Fibroblast of lung (primary cell): ENCODE measurements around the gene JAGN1.

Experiments
- EZH2 ChIP-seq: IDR thresholded peaks from 2 replicates; pipeline ENCODE4 v1.5.1; 2012; ENCODE audit warnings: low read length, control low read depth, mild to moderate bottlenecking; ENCODE audit errors: missing control alignments
- TF ChIP-seq, protein P1 (sequence below), 2 donors: IDR thresholded peaks in 1 of 2; conservative IDR thresholded peaks in 1 of 2; 1 replicate in 1 of 2; 2 replicates in 1 of 2; pipeline ENCODE4 v1.5.1; 2011 to 2012; ENCODE audit warnings: low read length in 2 of 2, control low read depth in 1 of 2, inconsistent platforms in 1 of 2, low read depth in 1 of 2, mild to moderate bottlenecking in 1 of 2

DNA sequence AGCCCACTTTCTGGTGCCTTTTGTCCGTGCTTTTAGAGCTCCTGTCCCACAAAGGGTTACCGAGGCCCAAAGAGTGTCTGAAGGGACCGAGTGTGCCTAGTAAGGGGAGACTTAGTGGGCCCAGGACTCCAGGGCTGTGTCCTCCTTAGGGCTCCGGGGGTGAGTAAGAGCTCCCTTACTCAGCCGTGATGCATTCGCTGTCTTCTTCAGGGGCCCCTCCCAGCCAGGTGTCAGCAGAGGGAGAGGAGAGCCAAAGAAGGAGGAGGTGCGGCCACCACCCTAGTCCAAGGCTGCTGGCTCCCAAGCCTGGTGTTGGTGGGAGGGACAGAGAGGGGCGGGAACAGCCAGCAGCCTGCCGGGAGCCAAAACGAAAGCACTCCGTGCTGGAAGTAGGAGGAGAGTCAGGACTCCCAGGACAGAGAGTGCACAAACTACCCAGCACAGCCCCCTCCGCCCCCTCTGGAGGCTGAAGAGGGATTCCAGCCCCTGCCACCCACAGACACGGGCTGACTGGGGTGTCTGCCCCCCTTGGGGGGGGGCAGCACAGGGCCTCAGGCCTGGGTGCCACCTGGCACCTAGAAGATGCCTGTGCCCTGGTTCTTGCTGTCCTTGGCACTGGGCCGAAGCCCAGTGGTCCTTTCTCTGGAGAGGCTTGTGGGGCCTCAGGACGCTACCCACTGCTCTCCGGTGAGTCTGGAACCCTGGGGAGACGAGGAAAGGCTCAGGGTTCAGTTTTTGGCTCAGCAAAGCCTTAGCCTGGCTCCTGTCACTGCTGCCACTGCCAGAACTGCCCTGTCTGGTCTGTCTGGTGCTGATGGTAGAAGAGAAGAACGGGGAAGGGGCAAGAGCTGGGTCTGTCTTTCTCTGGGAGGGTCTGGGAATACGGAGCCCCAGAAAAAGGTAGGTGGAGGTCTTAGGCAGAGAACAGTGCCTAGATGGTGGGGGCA, 26.6 kb downstream of the JAGN1 start, which contains the start of gene IL17RC:
- TF ChIP-seq, protein P1, sequence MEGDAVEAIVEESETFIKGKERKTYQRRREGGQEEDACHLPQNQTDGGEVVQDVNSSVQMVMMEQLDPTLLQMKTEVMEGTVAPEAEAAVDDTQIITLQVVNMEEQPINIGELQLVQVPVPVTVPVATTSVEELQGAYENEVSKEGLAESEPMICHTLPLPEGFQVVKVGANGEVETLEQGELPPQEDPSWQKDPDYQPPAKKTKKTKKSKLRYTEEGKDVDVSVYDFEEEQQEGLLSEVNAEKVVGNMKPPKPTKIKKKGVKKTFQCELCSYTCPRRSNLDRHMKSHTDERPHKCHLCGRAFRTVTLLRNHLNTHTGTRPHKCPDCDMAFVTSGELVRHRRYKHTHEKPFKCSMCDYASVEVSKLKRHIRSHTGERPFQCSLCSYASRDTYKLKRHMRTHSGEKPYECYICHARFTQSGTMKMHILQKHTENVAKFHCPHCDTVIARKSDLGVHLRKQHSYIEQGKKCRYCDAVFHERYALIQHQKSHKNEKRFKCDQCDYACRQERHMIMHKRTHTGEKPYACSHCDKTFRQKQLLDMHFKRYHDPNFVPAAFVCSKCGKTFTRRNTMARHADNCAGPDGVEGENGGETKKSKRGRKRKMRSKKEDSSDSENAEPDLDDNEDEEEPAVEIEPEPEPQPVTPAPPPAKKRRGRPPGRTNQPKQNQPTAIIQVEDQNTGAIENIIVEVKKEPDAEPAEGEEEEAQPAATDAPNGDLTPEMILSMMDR (conservative IDR thresholded peaks at IDR 0.05 in 1 of 2, IDR thresholded peaks at IDR 0.05 in 1 of 2; ENCODE audit: low read depth in 1 of 2, low read length in 2 of 2), result no peak
- no peak for TF ChIP-seq EZH2
